Hepatocyte (in vitro differentiated cells): ENCODE measurements around the gene PTPRR. TPM values are rescaled to one million over a fixed set of nuclear protein-coding genes. Genes with fewer than 3 reads are reported as not detected.
"Not testable (repeated sequence)": the region's sequence is repeated elsewhere in the genome, so short reads cannot be mapped to it uniquely, and the experiment has no call there.

ENCODE experiments used
- DNase-seq: peaks from one replicate; pipeline ENCODE4 v3.0.0-alpha.2; 2016; ENCODE audit warnings: low spot score
- H2AFZ ChIP-seq: fragments of 200-600 bp; sonication (generic); 2 replicates; pipeline ENCODE4 v1.6.0; 2016; ENCODE audit warnings: antibody characterized with exemption, mild to moderate bottlenecking
- H3K27ac ChIP-seq: fragments of 200-600 bp; sonication (generic); 2 replicates; pipeline ENCODE4 v1.5.1; 2016; ENCODE audit warnings: mild to moderate bottlenecking
- H3K27me3 ChIP-seq: fragments of 200-600 bp; sonication (generic); 2 replicates; pipeline ENCODE4 v1.6.1; 2016
- H3K36me3 ChIP-seq: fragments of 200-600 bp; sonication (generic); replicated peaks from 2 replicates; pipeline ENCODE4 v1.5.1; 2016; ENCODE audit warnings: low read depth; ENCODE audit not compliant: insufficient read depth
- H3K4me1 ChIP-seq: fragments of 200-600 bp; sonication (generic); 2 replicates; pipeline ENCODE4 v1.5.1; 2016; ENCODE audit warnings: mild to moderate bottlenecking, moderate library complexity; ENCODE audit not compliant: insufficient read depth
- H3K4me2 ChIP-seq: fragments of 200-600 bp; sonication (generic); 2 replicates; pipeline ENCODE4 v1.6.0; 2016
- H3K4me3 ChIP-seq: fragments of 200-600 bp; sonication (generic); 2 replicates; pipeline ENCODE4 v1.5.1; 2016; ENCODE audit warnings: mild to moderate bottlenecking
- H3K79me2 ChIP-seq: fragments of 200-600 bp; sonication (generic); 2 replicates; pipeline ENCODE4 v1.6.0; 2017; ENCODE audit warnings: mild to moderate bottlenecking
- H3K9me2 ChIP-seq: fragments of 200-600 bp; sonication (generic); replicated peaks from 2 replicates; pipeline ENCODE4 v1.6.0; 2017; ENCODE audit warnings: mild to moderate bottlenecking; ENCODE audit not compliant: insufficient read depth
- H3K9me3 ChIP-seq: fragments of 200-600 bp; sonication (generic); 2 replicates; pipeline ENCODE4 v1.5.1; 2016; ENCODE audit warnings: low read depth, mild to moderate bottlenecking
- H4K20me1 ChIP-seq: fragments of 200-600 bp; sonication (generic); 2 replicates; pipeline ENCODE4 v1.6.0; 2016; ENCODE audit warnings: mild to moderate bottlenecking; ENCODE audit not compliant: insufficient read depth, poor library complexity, severe bottlenecking
- EZH2 ChIP-seq: fragments of 200-600 bp; sonication (generic); IDR thresholded peaks from 2 replicates; pipeline ENCODE4 v1.6.1; 2016; ENCODE audit warnings: antibody characterized with exemption, mild to moderate bottlenecking, borderline replicate concordance
- EZH2phosphoT487 ChIP-seq: fragments of 200-600 bp; sonication (generic); IDR thresholded peaks from one replicate; pipeline ENCODE4 v1.6.1; 2018; ENCODE audit warnings: antibody characterized with exemption, mild to moderate bottlenecking, low read depth, moderate library complexity; ENCODE audit not compliant: unreplicated experiment, severe bottlenecking
- WGBS: methylation state at CpG from one replicate; pipeline ENCODE4 v1.1.6; 2016; ENCODE audit warnings: low lambda C conversion rate; ENCODE audit errors: missing lambda C conversion rate; 5-methylcytosine and 5-hydroxymethylcytosine counted together
- polyA plus RNA-seq: library from polyadenylated mRNA; unstranded; fragments of >200 nt; fragmentation: Nextera tagmentation; extraction: Ambion mirVana; gene quantifications from 2 replicates; pipeline ENCODE4 v1.2.1, GENCODE V29; 2016
- total RNA-seq: library from RNA; depleted of rRNA; stranded (reverse); fragments of >200 nt; gene quantifications from 2 replicates; pipeline ENCODE4 v1.2.3, GENCODE V29; 2014
- TF ChIP-seq, protein P1 (sequence below): fragments of 200-600 bp; sonication (generic); IDR thresholded peaks from 2 replicates; pipeline ENCODE4 v1.5.1; 2016; ENCODE audit warnings: antibody characterized with exemption, mild to moderate bottlenecking; ENCODE audit not compliant: poor library complexity

The PTPRR gene
- total and polyA plus RNA-seq, 2 experiments from 2014 or later = 1.9 to 4.8 TPM

DNA sequence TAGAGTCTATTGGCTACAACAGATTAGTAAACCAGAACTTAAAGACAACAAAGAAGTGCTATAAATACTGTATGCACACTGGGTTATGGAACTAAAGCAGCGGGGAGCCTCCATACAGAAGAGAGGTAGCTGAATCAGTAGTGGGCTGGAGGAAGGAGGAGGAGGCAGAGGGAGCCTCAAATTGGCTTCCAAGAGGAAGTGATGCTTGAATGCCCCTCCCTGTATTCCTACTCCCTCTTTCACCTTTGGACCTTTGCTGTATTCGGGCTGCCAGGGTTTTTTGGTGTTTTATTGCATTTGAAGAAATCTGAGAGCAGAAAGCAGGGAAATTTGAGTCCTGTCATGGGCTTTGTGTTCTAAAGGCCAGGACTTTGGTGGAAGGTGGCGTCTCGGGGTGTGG is 179.3 kb downstream of the PTPRR start:
- Histone ChIP-seq H2AFZ (no peak overlapping the region), H3K27me3 (no peaks in the 10 kb centered on the region), H3K79me2 (no peaks in the 10 kb centered on the region), H3K4me2 (no peak overlapping the region), H3K27ac (peak overlapping the region; percentile 29), H4K20me1 (no peaks in the 10 kb centered on the region), H3K4me3 (no peak overlapping the region), H3K9me3 (no peaks in the 10 kb centered on the region), H3K4me1 (no peaks in the 10 kb centered on the region), H3K36me3 (no peaks in the 10 kb centered on the region), H3K9me2 (no peaks in the 10 kb centered on the region)
- 51% methylated on average over 4 of the region's 4 CpGs for WGBS
- DNase-seq = peak; percentile 8
- TF ChIP-seq, protein P1, sequence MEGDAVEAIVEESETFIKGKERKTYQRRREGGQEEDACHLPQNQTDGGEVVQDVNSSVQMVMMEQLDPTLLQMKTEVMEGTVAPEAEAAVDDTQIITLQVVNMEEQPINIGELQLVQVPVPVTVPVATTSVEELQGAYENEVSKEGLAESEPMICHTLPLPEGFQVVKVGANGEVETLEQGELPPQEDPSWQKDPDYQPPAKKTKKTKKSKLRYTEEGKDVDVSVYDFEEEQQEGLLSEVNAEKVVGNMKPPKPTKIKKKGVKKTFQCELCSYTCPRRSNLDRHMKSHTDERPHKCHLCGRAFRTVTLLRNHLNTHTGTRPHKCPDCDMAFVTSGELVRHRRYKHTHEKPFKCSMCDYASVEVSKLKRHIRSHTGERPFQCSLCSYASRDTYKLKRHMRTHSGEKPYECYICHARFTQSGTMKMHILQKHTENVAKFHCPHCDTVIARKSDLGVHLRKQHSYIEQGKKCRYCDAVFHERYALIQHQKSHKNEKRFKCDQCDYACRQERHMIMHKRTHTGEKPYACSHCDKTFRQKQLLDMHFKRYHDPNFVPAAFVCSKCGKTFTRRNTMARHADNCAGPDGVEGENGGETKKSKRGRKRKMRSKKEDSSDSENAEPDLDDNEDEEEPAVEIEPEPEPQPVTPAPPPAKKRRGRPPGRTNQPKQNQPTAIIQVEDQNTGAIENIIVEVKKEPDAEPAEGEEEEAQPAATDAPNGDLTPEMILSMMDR = no peak
- TF ChIP-seq EZH2 = no peak
- TF ChIP-seq EZH2phosphoT487 = no peak

DNA sequence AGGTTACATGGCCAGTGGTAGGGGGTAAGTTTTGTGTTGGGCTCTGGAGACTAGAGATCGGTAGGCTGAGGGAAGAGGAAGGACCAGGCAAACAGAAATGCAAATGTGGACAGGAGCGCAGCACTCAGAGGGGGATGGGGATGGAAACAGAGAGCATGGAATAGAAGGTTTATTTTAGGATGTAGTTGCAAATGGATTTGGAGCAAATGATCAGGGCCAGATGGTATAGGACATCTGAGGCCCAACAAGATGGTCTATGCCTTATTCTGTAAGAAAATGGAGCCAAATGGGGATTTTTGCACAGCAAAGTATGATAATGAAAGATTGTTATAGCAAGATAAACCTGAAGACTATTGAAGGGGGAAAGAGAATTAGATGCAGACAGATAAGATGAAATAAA is 180.8 kb downstream of the PTPRR start:
- TF ChIP-seq EZH2phosphoT487 (no peak), EZH2 (no peak)
- TF ChIP-seq, protein P1 = no peak
- Histone ChIP-seq H3K27ac (no peak overlapping the region), H3K27me3 (no peaks in the 10 kb centered on the region), H3K36me3 (no peaks in the 10 kb centered on the region), H3K9me2 (no peaks in the 10 kb centered on the region), H3K4me1 (no peaks in the 10 kb centered on the region), H3K4me2 (no peak overlapping the region), H3K9me3 (no peaks in the 10 kb centered on the region), H4K20me1 (no peaks in the 10 kb centered on the region), H3K79me2 (no peaks in the 10 kb centered on the region), H3K4me3 (no peak overlapping the region), H2AFZ (no peak overlapping the region)
- no peak for DNase-seq
- 92% methylated on average over 2 of the region's 2 CpGs for whole genome bisulfite sequencing

DNA sequence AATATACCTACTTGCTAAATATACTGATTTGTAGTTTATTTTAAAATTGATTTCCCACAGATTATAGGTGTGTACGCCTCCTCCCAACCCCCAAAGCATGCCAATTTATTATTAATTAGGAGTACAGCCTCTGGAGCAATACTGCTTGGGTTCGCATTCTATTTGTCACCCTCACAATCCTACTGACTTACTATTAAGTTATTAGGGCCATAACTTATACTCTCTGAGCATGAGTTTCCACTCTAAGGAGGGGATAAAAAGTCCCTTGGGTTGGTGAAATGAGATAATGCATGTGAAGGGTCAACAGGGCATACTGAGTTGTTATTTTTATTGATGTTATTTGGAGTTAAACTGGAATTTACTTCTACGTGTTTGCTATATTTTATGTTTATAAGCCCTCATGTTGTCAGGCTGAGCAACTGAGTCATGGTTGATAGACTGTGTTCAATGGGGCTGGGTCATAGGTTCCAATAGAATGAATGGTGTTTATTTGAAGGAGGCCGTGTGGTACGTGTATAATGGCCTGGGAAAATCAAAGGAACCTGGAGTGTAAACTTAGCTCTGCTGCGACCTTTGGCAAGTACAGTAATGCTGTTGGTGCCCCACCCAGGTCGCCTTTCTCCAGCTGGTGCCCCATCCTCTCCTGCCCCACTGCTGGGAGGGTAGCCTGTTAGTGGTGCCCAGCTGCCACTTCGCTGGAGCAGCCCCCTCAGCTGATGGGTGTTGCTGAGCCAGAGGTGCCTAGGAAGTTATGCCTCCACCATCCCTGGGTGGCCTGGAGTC is 184.0 kb downstream of the PTPRR start:
- Histone ChIP-seq H3K4me2 (no peak overlapping the region), H3K36me3 (no peaks in the 10 kb centered on the region), H3K9me2 (no peaks in the 10 kb centered on the region), H3K27me3 (no peaks in the 10 kb centered on the region), H3K4me3 (no peak overlapping the region), H3K79me2 (no peaks in the 10 kb centered on the region), H3K4me1 (no peaks in the 10 kb centered on the region), H4K20me1 (no peaks in the 10 kb centered on the region), H3K27ac (no peak overlapping the region), H3K9me3 (no peaks in the 10 kb centered on the region), H2AFZ (no peak overlapping the region)
- WGBS = 88% methylated on average over 8 of the region's 8 CpGs
- TF ChIP-seq EZH2 (no peak), EZH2phosphoT487 (no peak)
- TF ChIP-seq, protein P1 = no peak
- DNase-seq = no peak

GRCh38 chr12:70735197-70735596 is 185.3 kb downstream of the PTPRR start:
- H3K79me2 ChIP-seq, H3K27ac ChIP-seq, DNase-seq, H3K4me3 ChIP-seq, H4K20me1 ChIP-seq, H3K9me3 ChIP-seq, H3K9me2 ChIP-seq, H2AFZ ChIP-seq, H3K36me3 ChIP-seq, H3K4me2 ChIP-seq, H3K27me3 ChIP-seq, H3K4me1 ChIP-seq: not testable (repeated sequence)
- 82% methylated on average over 3 of the region's 3 CpGs for WGBS
